Measurements from ENCODE around the gene BMP6. TPM values are rescaled to one million over a fixed set of nuclear protein-coding genes. Genes with fewer than 3 reads are reported as not detected.

Gene BMP6
- polyA plus RNA-seq, 4 donors: 0.22 to 2.0 (median 0.94) TPM

DNA sequence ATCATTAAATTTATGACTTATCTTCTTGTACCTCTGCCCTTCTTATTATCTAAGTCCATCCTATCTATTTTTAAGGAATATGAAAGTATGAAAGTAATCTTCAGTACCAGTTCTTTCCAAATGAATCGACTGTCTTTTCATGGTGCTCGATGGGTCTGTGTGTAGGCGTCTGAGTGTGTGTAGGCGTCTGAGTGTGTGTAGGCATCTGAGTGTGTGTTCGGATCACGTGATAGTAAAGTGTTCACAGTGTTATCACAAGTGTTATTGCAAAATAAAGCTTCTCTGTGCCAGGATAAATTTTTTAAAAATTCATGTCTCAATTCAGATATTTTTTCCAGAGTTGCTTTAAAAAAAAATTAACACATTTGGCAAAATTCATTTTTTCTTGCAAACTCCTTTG, 58.3 kb downstream of the BMP6 start:
- H3K36me3 ChIP-seq (ENCODE audit: control insufficient read depth in 3 of 3, insufficient read depth in 2 of 3, low read depth in 1 of 3, low read length in 3 of 3): no peaks in the 10 kb centered on the region
- DNase-seq (no peak), FAIRE-seq (no peak)
- no peak overlapping the region for H3K27ac ChIP-seq (ENCODE audit: low read depth in 1 of 3, low read length in 2 of 3)
- peaks cover 0 to 8% (median 0%) of the 10 kb centered on the region in 3 donors for H3K27me3 ChIP-seq (ENCODE audit: control insufficient read depth in 3 of 3, insufficient read depth in 3 of 3, low read length in 3 of 3)
- no peak overlapping the region for H3K4me3 ChIP-seq (ENCODE audit: low read depth in 1 of 3, low read length in 3 of 3)
- no peaks in the 10 kb centered on the region for H3K9me3 ChIP-seq (ENCODE audit: control insufficient read depth in 2 of 2, insufficient read depth in 1 of 2, low read depth in 1 of 2, low read length in 1 of 2)
- H3K4me1 ChIP-seq (ENCODE audit: control insufficient read depth in 3 of 3, insufficient read depth in 2 of 3, low read depth in 1 of 3, low read length in 2 of 3): no peaks in the 10 kb centered on the region
- 72 to 79% (median 75%) methylated on average over 6 of the region's 6 CpGs for WGBS, 3 donors

DNA sequence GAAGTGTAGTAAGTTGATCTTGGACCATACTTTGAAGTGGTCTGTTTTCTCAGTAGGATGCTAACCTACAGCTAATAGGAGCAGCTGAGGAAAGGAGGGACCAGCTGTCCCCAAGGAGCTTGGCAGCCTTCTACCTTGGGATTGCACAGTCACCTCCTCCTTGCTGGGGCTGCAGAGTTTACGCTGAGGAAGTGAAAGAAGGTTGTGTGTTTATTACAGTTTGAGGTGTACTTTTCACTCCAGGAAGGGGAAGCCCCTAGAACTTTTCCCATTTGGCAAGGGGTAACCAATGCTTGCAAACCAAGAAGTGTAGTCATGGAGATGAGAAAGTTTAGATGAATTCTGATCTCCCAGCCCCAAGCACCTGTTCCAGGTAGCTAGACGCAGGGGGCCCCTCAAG, 58.8 kb downstream of the BMP6 start:
- FAIRE-seq: no peak
- peaks cover 0 to 8% (median 0%) of the 10 kb centered on the region in 3 donors for H3K27me3 ChIP-seq (ENCODE audit: control insufficient read depth in 3 of 3, insufficient read depth in 3 of 3, low read length in 3 of 3)
- H3K36me3 ChIP-seq (ENCODE audit: control insufficient read depth in 3 of 3, insufficient read depth in 2 of 3, low read depth in 1 of 3, low read length in 3 of 3): no peaks in the 10 kb centered on the region
- no peak overlapping the region for H3K27ac ChIP-seq (ENCODE audit: low read depth in 1 of 3, low read length in 2 of 3)
- DNase-seq: no peak
- H3K4me3 ChIP-seq (ENCODE audit: low read depth in 1 of 3, low read length in 3 of 3): no peak overlapping the region
- no peaks in the 10 kb centered on the region for H3K9me3 ChIP-seq (ENCODE audit: control insufficient read depth in 2 of 2, insufficient read depth in 1 of 2, low read depth in 1 of 2, low read length in 1 of 2)
- WGBS, 3 donors: 54 to 69% (median 61%) methylated on average over 2 of the region's 2 CpGs
- no peaks in the 10 kb centered on the region for H3K4me1 ChIP-seq (ENCODE audit: control insufficient read depth in 3 of 3, insufficient read depth in 2 of 3, low read depth in 1 of 3, low read length in 2 of 3)

DNA sequence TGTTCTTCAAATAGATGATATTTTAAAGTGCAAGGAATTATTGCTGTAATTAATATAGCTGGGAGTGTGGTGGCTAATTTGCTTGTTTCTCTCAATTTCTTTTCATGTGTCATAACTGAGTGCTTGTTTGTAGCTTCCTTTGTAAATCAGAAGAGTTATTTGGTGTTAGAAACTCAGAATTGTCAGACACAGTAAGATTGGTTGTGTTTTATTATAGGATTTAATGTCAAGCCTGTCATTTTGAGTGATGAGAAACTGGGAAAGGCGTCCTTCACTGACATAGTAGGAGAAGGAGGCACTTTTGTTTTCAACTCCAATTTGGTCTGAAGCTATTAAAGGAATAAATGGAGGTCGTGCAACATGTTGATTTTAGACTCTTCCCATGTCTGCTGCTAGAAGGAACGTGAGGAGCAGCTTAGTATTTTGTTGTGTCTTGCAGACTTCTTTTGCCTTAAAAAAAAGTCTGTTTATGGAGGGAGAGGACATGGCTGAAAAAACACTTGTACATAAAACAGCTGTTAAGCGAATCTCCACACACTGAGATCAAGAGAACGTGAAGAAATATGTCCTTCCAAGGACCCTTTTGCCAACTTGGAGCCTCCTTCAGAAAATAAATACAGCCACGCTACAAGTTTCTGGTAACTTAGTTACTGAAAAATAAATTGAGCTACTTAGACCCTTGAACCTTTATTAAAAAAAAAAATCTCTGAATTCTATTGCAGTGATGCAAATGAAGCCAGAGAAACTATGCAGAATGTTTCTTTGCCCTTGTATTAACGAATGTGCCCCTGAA, 59.5 kb downstream of the BMP6 start:
- Histone ChIP-seq H3K27me3 (ENCODE audit: control insufficient read depth in 3 of 3, insufficient read depth in 3 of 3, low read length in 3 of 3) (peaks cover 0 to 8% (median 0%) of the 10 kb centered on the region in 3 donors), H3K9me3 (ENCODE audit: control insufficient read depth in 2 of 2, insufficient read depth in 1 of 2, low read depth in 1 of 2, low read length in 1 of 2) (no peaks in the 10 kb centered on the region), H3K36me3 (ENCODE audit: control insufficient read depth in 3 of 3, insufficient read depth in 2 of 3, low read depth in 1 of 3, low read length in 3 of 3) (no peaks in the 10 kb centered on the region), H3K4me1 (ENCODE audit: control insufficient read depth in 3 of 3, insufficient read depth in 2 of 3, low read depth in 1 of 3, low read length in 2 of 3) (no peaks in the 10 kb centered on the region), H3K27ac (ENCODE audit: low read depth in 1 of 3, low read length in 2 of 3) (peak overlapping the region in 2 of 3 donors; percentile 18 to 70), H3K4me3 (ENCODE audit: low read depth in 1 of 3, low read length in 3 of 3) (no peak overlapping the region)
- FAIRE-seq (no peak), DNase-seq (peak; percentile 1 to 24)
- 41 to 49% (median 48%) methylated on average over 7 of the region's 7 CpGs for WGBS, 3 donors

DNA sequence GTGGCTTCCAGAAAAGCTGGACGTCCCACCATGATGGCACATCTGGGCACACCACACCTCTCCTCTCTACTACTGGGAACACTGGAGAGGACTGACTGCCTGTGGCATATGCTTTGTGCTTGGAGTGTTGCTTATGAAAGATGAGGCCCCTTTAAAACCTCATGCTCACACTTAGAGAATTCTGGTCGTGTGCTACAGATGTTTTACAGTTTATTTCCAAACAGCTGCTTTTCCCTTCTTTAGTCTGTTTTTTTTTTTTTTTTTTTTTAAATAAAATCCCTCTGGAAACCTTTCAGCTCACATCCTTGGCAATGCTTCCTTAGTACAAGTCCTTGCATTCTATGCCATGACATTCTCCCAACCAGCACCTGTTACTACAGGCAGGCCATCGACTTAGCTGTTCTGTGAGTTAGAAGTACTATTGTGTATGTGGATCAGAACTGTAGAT, 60.3 kb downstream of the BMP6 start:
- DNase-seq: peak in 1 of 2 donors; percentile 3
- no peak overlapping the region for H3K4me3 ChIP-seq (ENCODE audit: low read depth in 1 of 3, low read length in 3 of 3)
- no peaks in the 10 kb centered on the region for H3K9me3 ChIP-seq (ENCODE audit: control insufficient read depth in 2 of 2, insufficient read depth in 1 of 2, low read depth in 1 of 2, low read length in 1 of 2)
- 39 to 59% (median 54%) methylated on average over 3 of the region's 3 CpGs for WGBS, 3 donors
- no peak for FAIRE-seq
- peak overlapping the region in 2 of 3 donors; percentile 18 to 70 for H3K27ac ChIP-seq (ENCODE audit: low read depth in 1 of 3, low read length in 2 of 3)
- H3K4me1 ChIP-seq (ENCODE audit: control insufficient read depth in 3 of 3, insufficient read depth in 2 of 3, low read depth in 1 of 3, low read length in 2 of 3): no peaks in the 10 kb centered on the region
- H3K36me3 ChIP-seq (ENCODE audit: control insufficient read depth in 3 of 3, insufficient read depth in 2 of 3, low read depth in 1 of 3, low read length in 3 of 3): no peaks in the 10 kb centered on the region
- peaks cover 0 to 8% (median 0%) of the 10 kb centered on the region in 3 donors for H3K27me3 ChIP-seq (ENCODE audit: control insufficient read depth in 3 of 3, insufficient read depth in 3 of 3, low read length in 3 of 3)

DNA sequence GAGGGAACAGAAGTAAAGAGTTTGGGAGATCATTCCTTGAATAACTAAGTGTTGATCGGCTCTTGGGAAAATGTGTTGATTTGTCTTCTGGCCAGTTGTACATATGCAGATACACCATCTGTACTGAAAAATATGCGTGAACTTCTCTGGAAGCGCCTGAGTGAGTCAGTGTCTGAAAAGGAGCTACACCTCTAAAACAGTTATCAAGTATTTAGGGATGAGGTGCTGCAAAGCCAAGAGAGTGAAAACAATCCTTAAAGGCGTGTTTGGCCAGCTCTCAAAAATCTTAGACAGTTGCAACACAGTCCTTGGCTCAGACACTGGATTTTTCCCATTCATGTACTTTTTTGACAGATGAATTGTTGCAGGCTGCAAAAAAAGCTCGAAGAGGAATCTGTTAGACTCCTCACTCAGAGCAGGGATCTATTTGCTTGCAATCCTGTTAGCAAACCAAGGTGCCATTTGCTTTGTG, 61.3 kb downstream of the BMP6 start:
- FAIRE-seq: no peak
- Histone ChIP-seq H3K36me3 (ENCODE audit: control insufficient read depth in 3 of 3, insufficient read depth in 2 of 3, low read depth in 1 of 3, low read length in 3 of 3) (no peaks in the 10 kb centered on the region), H3K9me3 (ENCODE audit: control insufficient read depth in 2 of 2, insufficient read depth in 1 of 2, low read depth in 1 of 2, low read length in 1 of 2) (no peaks in the 10 kb centered on the region), H3K27me3 (ENCODE audit: control insufficient read depth in 3 of 3, insufficient read depth in 3 of 3, low read length in 3 of 3) (peaks cover 0 to 8% (median 0%) of the 10 kb centered on the region in 3 donors), H3K4me1 (ENCODE audit: control insufficient read depth in 3 of 3, insufficient read depth in 2 of 3, low read depth in 1 of 3, low read length in 2 of 3) (no peaks in the 10 kb centered on the region), H3K4me3 (ENCODE audit: low read depth in 1 of 3, low read length in 3 of 3) (no peak overlapping the region), H3K27ac (ENCODE audit: low read depth in 1 of 3, low read length in 2 of 3) (no peak overlapping the region)
- 60 to 77% (median 72%) methylated on average over 5 of the region's 5 CpGs for WGBS, 3 donors
- peak; percentile 1 to 4 for DNase-seq

DNA sequence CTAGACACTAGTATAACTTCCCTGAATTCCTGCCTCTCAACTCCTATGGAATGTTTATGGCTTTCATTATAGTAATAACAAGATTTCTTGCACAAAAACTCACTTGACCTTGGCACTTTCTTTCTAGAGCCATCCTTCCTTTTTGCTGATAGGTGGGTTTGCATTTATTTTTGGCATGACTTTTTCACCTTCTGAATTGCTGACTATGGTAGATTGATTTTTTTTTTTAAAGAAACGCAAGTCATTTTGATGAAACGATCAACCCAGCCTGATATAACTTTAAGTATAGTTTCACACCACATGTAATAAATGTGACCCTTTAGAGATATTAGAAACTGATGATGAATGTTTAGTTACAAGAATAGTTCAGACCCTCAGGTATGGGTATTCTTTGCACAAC, 61.8 kb downstream of the BMP6 start:
- Histone ChIP-seq H3K4me1 (ENCODE audit: control insufficient read depth in 3 of 3, insufficient read depth in 2 of 3, low read depth in 1 of 3, low read length in 2 of 3) (no peaks in the 10 kb centered on the region), H3K27ac (ENCODE audit: low read depth in 1 of 3, low read length in 2 of 3) (no peak overlapping the region), H3K27me3 (ENCODE audit: control insufficient read depth in 3 of 3, insufficient read depth in 3 of 3, low read length in 3 of 3) (peaks cover 0 to 8% (median 0%) of the 10 kb centered on the region in 3 donors), H3K9me3 (ENCODE audit: control insufficient read depth in 2 of 2, insufficient read depth in 1 of 2, low read depth in 1 of 2, low read length in 1 of 2) (no peaks in the 10 kb centered on the region), H3K36me3 (ENCODE audit: control insufficient read depth in 3 of 3, insufficient read depth in 2 of 3, low read depth in 1 of 3, low read length in 3 of 3) (no peaks in the 10 kb centered on the region), H3K4me3 (ENCODE audit: low read depth in 1 of 3, low read length in 3 of 3) (no peak overlapping the region)
- FAIRE-seq (no peak), DNase-seq (no peak)
- WGBS, 3 donors: 84 to 94% (median 89%) methylated on average over 2 of the region's 2 CpGs

DNA sequence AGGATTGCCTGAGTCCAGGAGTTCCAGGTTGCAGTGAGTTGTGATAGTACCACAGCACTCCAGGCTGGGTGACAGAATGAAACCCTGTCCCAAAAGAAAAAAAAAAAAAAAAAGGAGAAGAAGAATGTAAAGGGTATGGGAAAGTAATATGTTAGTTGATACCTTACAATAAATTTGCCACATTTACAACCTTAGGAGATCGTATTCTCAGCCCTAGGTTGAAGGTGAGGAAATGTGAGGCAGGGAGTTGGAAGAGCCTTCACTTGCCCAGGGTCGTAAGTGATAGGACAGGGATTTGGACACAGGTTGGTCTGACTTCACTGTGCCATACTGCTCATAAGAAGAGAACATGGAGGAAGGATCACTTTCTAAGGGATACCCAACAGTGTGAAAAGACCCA, 68.6 kb downstream of the BMP6 start:
- FAIRE-seq: no peak

DNA sequence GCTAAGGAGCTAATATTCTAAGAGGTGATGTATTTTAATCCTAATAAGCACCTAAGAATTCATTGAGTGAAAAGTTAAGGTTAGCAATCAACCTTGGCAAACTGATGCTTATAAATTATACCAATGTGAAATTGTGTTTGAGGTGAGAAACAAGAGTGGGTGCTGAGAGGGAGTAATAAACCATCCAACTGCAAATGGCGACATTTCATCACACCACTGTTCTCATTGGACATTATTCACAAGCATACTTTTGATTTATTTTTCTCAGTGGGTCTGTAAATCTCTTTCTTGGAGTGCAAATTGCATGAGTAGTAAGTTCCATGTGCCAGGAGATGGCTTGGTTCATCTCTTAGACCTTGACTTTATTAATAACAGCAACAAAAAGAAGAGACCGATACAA, 71.5 kb downstream of the BMP6 start:
- DNase-seq (no peak), FAIRE-seq (no peak)
- Histone ChIP-seq H3K4me1 (ENCODE audit: control insufficient read depth in 3 of 3, insufficient read depth in 2 of 3, low read depth in 1 of 3, low read length in 2 of 3) (no peaks in the 10 kb centered on the region), H3K9me3 (ENCODE audit: control insufficient read depth in 2 of 2, insufficient read depth in 1 of 2, low read depth in 1 of 2, low read length in 1 of 2) (no peaks in the 10 kb centered on the region), H3K36me3 (ENCODE audit: control insufficient read depth in 3 of 3, insufficient read depth in 2 of 3, low read depth in 1 of 3, low read length in 3 of 3) (no peaks in the 10 kb centered on the region), H3K27me3 (ENCODE audit: control insufficient read depth in 3 of 3, insufficient read depth in 3 of 3, low read length in 3 of 3) (no peaks in the 10 kb centered on the region), H3K27ac (ENCODE audit: low read depth in 1 of 3, low read length in 2 of 3) (no peak overlapping the region), H3K4me3 (ENCODE audit: low read depth in 1 of 3, low read length in 3 of 3) (no peak overlapping the region)
- 88 to 95% (median 92%) methylated on average over 2 of the region's 2 CpGs for WGBS, 3 donors

More for the DNA sequence above, 68.6 kb downstream of the BMP6 start:
- H3K4me3 ChIP-seq (ENCODE audit: low read depth in 1 of 3, low read length in 3 of 3): no peak overlapping the region
- WGBS, 3 donors: 44 to 83% (median 53%) methylated on average over 2 of the region's 2 CpGs
- H3K4me1 ChIP-seq (ENCODE audit: control insufficient read depth in 3 of 3, insufficient read depth in 2 of 3, low read depth in 1 of 3, low read length in 2 of 3): no peaks in the 10 kb centered on the region
- no peaks in the 10 kb centered on the region for H3K36me3 ChIP-seq (ENCODE audit: control insufficient read depth in 3 of 3, insufficient read depth in 2 of 3, low read depth in 1 of 3, low read length in 3 of 3)
- DNase-seq: no peak
- no peaks in the 10 kb centered on the region for H3K9me3 ChIP-seq (ENCODE audit: control insufficient read depth in 2 of 2, insufficient read depth in 1 of 2, low read depth in 1 of 2, low read length in 1 of 2)
- peaks cover 0 to 4% (median 0%) of the 10 kb centered on the region in 3 donors for H3K27me3 ChIP-seq (ENCODE audit: control insufficient read depth in 3 of 3, insufficient read depth in 3 of 3, low read length in 3 of 3)
- no peak overlapping the region for H3K27ac ChIP-seq (ENCODE audit: low read depth in 1 of 3, low read length in 2 of 3)

All from small intestine (tissue), 7 donors.